Left lung (tissue), 10 donors: Measurements from ENCODE around the gene GBGT1. TPM values are rescaled to one million over a fixed set of nuclear protein-coding genes. Genes with fewer than 3 reads are reported as not detected.

Experiments used
- ATAC-seq: fragments of 200-7000 bp; cut with Tn5 transposase; one replicate; pipeline ENCODE4 v1.9.1; 2020; ENCODE audit warnings: moderate library complexity
- DNase-seq, 4 donors: peaks; one replicate each; pipeline ENCODE4 v3.0.0-alpha.2; 2013 to 2020
- H3K27ac ChIP-seq, 2 donors: fragments of 200-600 bp; sonication (generic) in 1 of 2; one replicate each; pipeline versions ENCODE4 v1.5.0 to v1.8.0; 2020 to 2021
- H3K27me3 ChIP-seq, 2 donors: fragments of 200-600 bp; sonication (generic) in 1 of 2; one replicate each; pipeline versions ENCODE4 v1.5.0 to v1.8.0; 2020 to 2021
- H3K36me3 ChIP-seq, 2 donors: fragments of 200-600 bp; sonication (generic) in 1 of 2; one replicate each; pipeline versions ENCODE4 v1.5.0 to v1.8.0; 2020 to 2021
- H3K4me1 ChIP-seq, 2 donors: fragments of 200-600 bp; one replicate each; pipeline ENCODE4 v1.8.0; 2021
- H3K4me3 ChIP-seq, 2 donors: fragments of 200-600 bp; sonication (generic) in 1 of 2; one replicate each; pipeline versions ENCODE4 v1.5.0 to v1.8.0; 2020 to 2021; ENCODE audit warnings: mild to moderate bottlenecking in 1 of 2
- H3K9me3 ChIP-seq, 2 donors: fragments of 200-600 bp; sonication (generic) in 1 of 2; one replicate each; pipeline versions ENCODE4 v1.5.0 to v1.8.0; 2020 to 2021
- CTCF ChIP-seq, 2 donors: fragments of 200-600 bp; sonication (generic) in 1 of 2; IDR thresholded peaks; one replicate each; pipeline versions ENCODE4 v1.5.0 to v1.8.0; 2021; ENCODE audit warnings: antibody characterized with exemption in 2 of 2
- intact Hi-C, 2 donors: fragments of 100-400 bp; cut with DNase I; formaldehyde crosslinking; loops; one replicate each; pipeline versions ENCODE4 v1.11.2 to v1.14.2; 2022
- polyA plus RNA-seq, 6 donors: library from polyadenylated mRNA; unstranded; fragments of 120-200 nt; gene quantifications; one replicate each; pipeline ENCODE4 v1.2.1, GENCODE V29; 2013; ENCODE audit not compliant: insufficient read length in 6 of 6
- total RNA-seq, 2 donors: library from RNA; stranded (reverse); fragmentation: NEBNext Ultra II Directional; extraction: Animal tissue kit (Norgen Biotek cat#: 25700); gene quantifications; one replicate each; pipeline ENCODE4 v1.2.1, GENCODE V29; 2021
- donor health status: DM: no; HTN: yes; CAD: no.
- donor health status: DM: no; HTN: no; CAD: no.

The GBGT1 gene
- total and polyA plus RNA-seq, 8 donors = 2.7 to 45.1 (median 4.9) TPM

GRCh38 chr9:133121198-133121914 is 42.4 kb downstream of the GBGT1 start, which contains the start of gene RALGDS:
Gene RALGDS, minus strand, starts transcription at chr9:133121240. Its CDS starts 86 bp downstream, at chr9:133121154.
- ATAC-seq = peak; percentile 89
- Histone ChIP-seq H3K27ac (peak within 1 kb of the TSS; percentile 91 to 97), H3K27me3 (no peaks in the 10 kb centered on the region), H3K4me1 (peaks cover 32 to 90% of the 10 kb centered on the region in 2 donors), H3K4me3 (peak within 1 kb of the TSS; percentile 73 to 87), H3K36me3 (no peaks in the 10 kb centered on the region), H3K9me3 (no peaks in the 10 kb centered on the region)
- intact Hi-C loops = no loop called here
- TF ChIP-seq CTCF (IDR thresholded peaks at IDR 0.05) = no peak
- peak; percentile 71 to 97 (median 92) for DNase-seq

GRCh38 chr9:133120501-133121197 is 43.1 kb downstream of the GBGT1 start:
- H3K27me3 ChIP-seq = no peaks in the 10 kb centered on the region
- no peak for TF ChIP-seq CTCF (IDR thresholded peaks at IDR 0.05)
- intact Hi-C loops = no loop called here
- peak overlapping the region; percentile 91 to 97 for H3K27ac ChIP-seq
- no peaks in the 10 kb centered on the region for H3K9me3 ChIP-seq
- DNase-seq (no peak), ATAC-seq (peak; percentile 1)
- H3K4me3 ChIP-seq = peak overlapping the region; percentile 73 to 87
- H3K4me1 ChIP-seq = peaks cover 31 to 90% of the 10 kb centered on the region in 2 donors
- no peaks in the 10 kb centered on the region for H3K36me3 ChIP-seq

GRCh38 chr9:133119846-133120500 is 43.7 kb downstream of the GBGT1 start:
- no peak for TF ChIP-seq CTCF (IDR thresholded peaks at IDR 0.05)
- Histone ChIP-seq H3K4me1 (peaks cover 37 to 90% of the 10 kb centered on the region in 2 donors), H3K27ac (peak overlapping the region; percentile 91 to 97), H3K27me3 (no peaks in the 10 kb centered on the region), H3K9me3 (no peaks in the 10 kb centered on the region), H3K4me3 (peak overlapping the region; percentile 73 to 87), H3K36me3 (no peaks in the 10 kb centered on the region)
- ATAC-seq (peak; percentile 6), DNase-seq (peak in 1 of 4 donors; percentile 69)
- intact Hi-C loops = no loop called here

GRCh38 chr9:133119103-133119845 is 44.4 kb downstream of the GBGT1 start:
- TF ChIP-seq CTCF (IDR thresholded peaks at IDR 0.05) = no peak
- Histone ChIP-seq H3K36me3 (no peaks in the 10 kb centered on the region), H3K4me1 (peaks cover 44 to 90% of the 10 kb centered on the region in 2 donors), H3K27ac (peak overlapping the region; percentile 91 to 97), H3K4me3 (peak overlapping the region; percentile 1 to 87), H3K9me3 (no peaks in the 10 kb centered on the region), H3K27me3 (no peaks in the 10 kb centered on the region)
- intact Hi-C loops = no loop called here
- ATAC-seq = no peak
- DNase-seq = peak in 1 of 4 donors; percentile 74
